Small intestine (tissue), 7 donors: Measurements from ENCODE around the gene DCLK3. TPM values are rescaled to one million over a fixed set of nuclear protein-coding genes. Genes with fewer than 3 reads are reported as not detected.

Source experiments
- DNase-seq, 2 donors: peaks; one replicate each; pipeline versions ENCODE4 v3.0.0 to v3.0.0-alpha.2; 2013
- FAIRE-seq: peaks from 2 replicates; lab custom pipeline; 2012; peaks lifted over from hg19 to GRCh38; lab: Jason Lieb, UNC
- H3K27ac ChIP-seq, 3 donors: one replicate each; pipeline ENCODE4 v1.5.1; 2013; ENCODE audit warnings: low read length in 2 of 3, mild to moderate bottlenecking in 2 of 3, control low read depth in 1 of 3, inconsistent platforms in 1 of 3, low read depth in 1 of 3, moderate library complexity in 1 of 3
- H3K27me3 ChIP-seq, 3 donors: one replicate each; pipeline ENCODE4 v1.6.1; 2013; ENCODE audit warnings: low read length in 3 of 3, inconsistent platforms in 1 of 3; ENCODE audit not compliant: control insufficient read depth in 3 of 3, insufficient read depth in 3 of 3
- H3K36me3 ChIP-seq, 3 donors: one replicate each; pipeline ENCODE4 v1.6.1; 2013; ENCODE audit warnings: low read length in 3 of 3, inconsistent platforms in 1 of 3, low read depth in 1 of 3, mild to moderate bottlenecking in 1 of 3, moderate library complexity in 1 of 3; ENCODE audit not compliant: control insufficient read depth in 3 of 3, insufficient read depth in 2 of 3
- H3K4me1 ChIP-seq, 3 donors: one replicate each; pipeline ENCODE4 v1.6.1; 2013; ENCODE audit warnings: low read length in 2 of 3, inconsistent platforms in 1 of 3, low read depth in 1 of 3, mild to moderate bottlenecking in 1 of 3, moderate library complexity in 1 of 3; ENCODE audit not compliant: control insufficient read depth in 3 of 3, insufficient read depth in 2 of 3
- H3K4me3 ChIP-seq, 3 donors: one replicate each; pipeline ENCODE4 v1.5.1; 2013; ENCODE audit warnings: low read length in 3 of 3, control low read depth in 1 of 3, inconsistent platforms in 1 of 3, low read depth in 1 of 3, mild to moderate bottlenecking in 1 of 3, moderate library complexity in 1 of 3
- H3K9me3 ChIP-seq, 2 donors: one replicate each; pipeline ENCODE4 v1.6.1; 2013; ENCODE audit warnings: low read depth in 1 of 2, low read length in 1 of 2; ENCODE audit not compliant: control insufficient read depth in 2 of 2, insufficient read depth in 1 of 2
- WGBS, 3 donors: extraction: QIAGEN DNeasy Blood & Tissue Kit; methylation state at CpG; one replicate each; pipeline ENCODE4 v1.1.7; 2013; 5-methylcytosine and 5-hydroxymethylcytosine counted together
- polyA plus RNA-seq, 4 donors: library from polyadenylated mRNA; stranded (reverse) in 3 of 4; unstranded in 1 of 4; fragments of 200-250 nt in 3 of 4; fragments of 120-200 nt in 1 of 4; gene quantifications; one replicate each; pipeline versions ENCODE4 v1.2.1 to v1.2.3, GENCODE V29; 2013
- donor health status: healthy with polysubstance abuse.
- donor health status: control.
- donor health status: control.
- donor health status: Bipolar disorder and iron deficiency.
- donor health status: healthy.

The DCLK3 gene
- polyA plus RNA-seq, 4 donors = 0.24 to 0.31 (median 0.27) TPM; not detected in 1

DNA sequence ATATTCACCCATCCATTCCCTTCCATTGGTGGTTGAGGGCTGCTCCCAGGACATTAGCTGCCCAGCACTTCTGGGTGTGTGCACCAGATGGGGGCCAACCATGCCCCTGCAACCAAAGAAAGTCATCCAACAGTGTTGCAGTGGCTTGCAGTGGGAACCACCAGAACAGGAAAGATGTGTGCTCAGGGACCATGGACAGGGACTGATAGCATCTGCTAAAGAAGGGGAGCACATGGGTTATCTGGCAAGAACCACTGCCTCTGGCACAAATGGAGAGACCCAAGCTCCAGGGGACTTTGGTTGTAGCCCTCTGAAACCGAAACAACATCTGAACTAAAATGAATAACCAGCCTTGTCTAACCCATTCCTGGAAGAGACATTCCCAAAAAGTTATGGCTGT is 8.1 kb downstream of the DCLK3 start:
- Histone ChIP-seq H3K4me1 (no peaks in the 10 kb centered on the region), H3K9me3 (no peaks in the 10 kb centered on the region), H3K4me3 (no peak overlapping the region), H3K27ac (no peak overlapping the region), H3K27me3 (peaks cover 0 to 28% (median 0%) of the 10 kb centered on the region in 3 donors), H3K36me3 (no peaks in the 10 kb centered on the region)
- DNase-seq = no peak
- FAIRE-seq = no peak
- 63 to 82% (median 68%) methylated on average over 1 of the region's 1 CpG for WGBS, 3 donors

DNA sequence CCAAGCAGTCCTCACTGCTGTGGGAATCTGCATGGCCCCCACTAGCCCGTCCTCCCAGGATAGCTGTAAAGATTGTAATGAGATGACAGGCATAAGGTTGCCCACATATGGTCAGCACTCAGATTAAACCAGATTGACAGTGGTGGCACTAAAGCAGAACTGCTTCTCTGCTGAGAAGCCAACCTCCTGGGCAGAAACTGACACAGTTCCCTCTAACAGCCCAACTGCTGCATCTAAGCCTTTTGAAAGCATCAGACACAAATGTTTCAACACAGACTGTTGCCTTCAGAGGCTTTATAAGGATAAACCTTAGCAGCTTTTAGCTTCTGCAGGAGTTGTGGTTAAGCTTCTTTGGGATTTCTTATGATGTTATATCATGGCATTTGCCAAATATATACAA is 13.0 kb downstream of the DCLK3 start:
- H3K9me3 ChIP-seq = peaks cover 0 to 3% of the 10 kb centered on the region in 2 donors
- FAIRE-seq = no peak

DNA sequence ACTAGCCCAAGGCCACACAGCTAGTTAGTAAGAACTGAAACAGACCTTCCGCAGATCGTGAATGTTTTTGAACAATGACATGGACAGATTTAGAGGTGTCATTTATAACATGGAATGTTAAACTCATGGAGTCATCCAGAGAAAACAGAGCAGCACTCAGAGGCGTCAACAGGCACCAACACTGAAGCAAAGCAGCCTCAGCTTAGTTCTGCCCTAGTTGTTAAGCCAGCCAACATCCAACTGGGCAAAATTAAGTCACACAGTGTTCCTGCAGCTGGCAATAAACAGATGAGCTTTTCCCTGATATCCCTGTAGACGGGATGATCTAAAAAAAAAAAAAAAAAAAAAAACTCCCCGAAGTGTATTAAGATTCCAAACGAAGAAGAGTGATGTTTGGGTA is 13.6 kb downstream of the DCLK3 start:
- Histone ChIP-seq H3K36me3 (no peaks in the 10 kb centered on the region), H3K27ac (no peak overlapping the region), H3K4me1 (peaks cover 0 to 7% (median 0%) of the 10 kb centered on the region in 3 donors), H3K4me3 (no peak overlapping the region), H3K27me3 (peaks cover 0 to 3% (median 0%) of the 10 kb centered on the region in 3 donors), H3K9me3 (peaks cover 0 to 3% of the 10 kb centered on the region in 2 donors)
- FAIRE-seq = no peak
- DNase-seq = no peak
- 73 to 83% (median 82%) methylated on average over 6 of the region's 6 CpGs for WGBS, 3 donors

More for the DNA sequence above, 13.0 kb downstream of the DCLK3 start:
- WGBS, 3 donors = 50 to 76% (median 58%) methylated on average over 1 of the region's 1 CpG
- no peak for DNase-seq
- peaks cover 0 to 4% (median 0%) of the 10 kb centered on the region in 3 donors for H3K4me1 ChIP-seq
- peaks cover 0 to 9% (median 0%) of the 10 kb centered on the region in 3 donors for H3K27me3 ChIP-seq
- H3K27ac ChIP-seq = no peak overlapping the region
- H3K36me3 ChIP-seq = no peaks in the 10 kb centered on the region
- no peak overlapping the region for H3K4me3 ChIP-seq

DNA sequence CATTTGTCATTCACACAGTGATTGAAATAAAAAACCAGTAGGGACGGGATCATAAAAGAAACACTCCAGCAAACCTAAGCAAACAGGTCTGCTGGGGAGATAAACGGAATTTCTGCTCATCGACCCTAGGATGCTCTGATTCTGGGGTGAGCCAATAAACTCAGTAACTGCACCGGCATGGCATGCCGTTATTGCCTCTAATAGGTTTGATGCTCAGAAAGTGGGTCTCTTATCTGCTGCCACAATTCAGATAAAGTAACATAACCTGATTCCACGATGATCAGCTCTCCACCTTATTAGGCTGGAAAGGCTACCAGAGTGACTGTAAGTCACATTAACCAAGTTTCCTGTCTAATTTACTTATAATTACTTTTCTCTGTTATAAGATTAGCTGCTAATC is 19.6 kb downstream of the DCLK3 start:
- peaks cover 0 to 4% (median 0%) of the 10 kb centered on the region in 3 donors for H3K27me3 ChIP-seq
- WGBS, 3 donors = 73 to 77% (median 76%) methylated on average over 6 of the region's 6 CpGs
- no peaks in the 10 kb centered on the region for H3K36me3 ChIP-seq
- no peak overlapping the region for H3K4me3 ChIP-seq
- FAIRE-seq = no peak
- H3K9me3 ChIP-seq = peaks cover 0 to 3% of the 10 kb centered on the region in 2 donors
- no peak for DNase-seq
- no peak overlapping the region for H3K27ac ChIP-seq
- H3K4me1 ChIP-seq = peaks cover 0 to 9% (median 0%) of the 10 kb centered on the region in 3 donors

DNA sequence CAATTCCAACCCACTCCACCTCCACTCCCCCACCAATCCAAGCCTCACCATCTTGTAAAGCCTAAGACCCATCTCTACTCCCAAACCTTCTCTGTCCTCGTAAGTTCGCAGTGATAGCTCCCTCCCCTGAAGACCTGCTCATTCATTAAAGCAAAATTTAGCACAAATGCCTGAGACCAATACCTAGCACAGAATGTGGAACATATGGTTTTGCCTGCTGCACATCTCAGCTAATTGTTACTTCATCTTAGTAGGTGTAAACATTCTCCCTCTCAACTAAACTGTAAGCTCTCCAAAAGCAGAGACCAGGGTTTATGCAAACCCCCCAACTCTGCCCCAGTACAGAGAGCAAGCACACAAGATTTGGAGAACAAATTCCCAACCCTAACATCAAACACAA is 20.5 kb downstream of the DCLK3 start:
- no peaks in the 10 kb centered on the region for H3K36me3 ChIP-seq
- DNase-seq (no peak), FAIRE-seq (no peak)
- peaks cover 0 to 9% (median 0%) of the 10 kb centered on the region in 3 donors for H3K4me1 ChIP-seq
- 91 to 94% (median 92%) methylated on average over 2 of the region's 2 CpGs for WGBS, 3 donors
- H3K27me3 ChIP-seq = peaks cover 0 to 4% (median 0%) of the 10 kb centered on the region in 3 donors
- no peak overlapping the region for H3K4me3 ChIP-seq
- no peak overlapping the region for H3K27ac ChIP-seq
- peaks cover 0 to 3% of the 10 kb centered on the region in 2 donors for H3K9me3 ChIP-seq

DNA sequence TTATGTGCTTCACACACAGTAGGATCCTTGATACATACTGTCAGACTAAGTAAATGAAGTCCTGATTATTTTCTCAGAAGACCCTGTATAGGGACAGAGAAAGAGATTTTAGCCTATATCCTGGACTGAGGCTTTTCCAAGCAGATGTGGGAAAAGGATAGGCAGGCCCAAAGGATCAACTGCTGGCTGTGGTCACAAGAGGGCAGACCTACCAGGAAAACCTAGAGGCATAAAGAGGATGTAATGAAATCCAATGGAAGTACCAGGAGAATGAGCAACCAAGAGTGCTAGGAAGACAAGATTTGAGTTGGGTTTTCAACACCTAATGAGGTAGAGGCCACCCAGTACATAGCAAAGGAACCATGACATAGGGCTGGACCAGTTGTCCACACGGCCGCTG is 23.1 kb downstream of the DCLK3 start:
- no peaks in the 10 kb centered on the region for H3K9me3 ChIP-seq
- H3K27me3 ChIP-seq = peaks cover 0 to 4% (median 0%) of the 10 kb centered on the region in 3 donors
- FAIRE-seq (no peak), DNase-seq (no peak)
- H3K36me3 ChIP-seq = no peaks in the 10 kb centered on the region
- H3K27ac ChIP-seq = no peak overlapping the region
- 73 to 98% (median 96%) methylated on average over 2 of the region's 2 CpGs for WGBS, 3 donors
- peaks cover 0 to 4% (median 0%) of the 10 kb centered on the region in 3 donors for H3K4me1 ChIP-seq
- no peak overlapping the region for H3K4me3 ChIP-seq

DNA sequence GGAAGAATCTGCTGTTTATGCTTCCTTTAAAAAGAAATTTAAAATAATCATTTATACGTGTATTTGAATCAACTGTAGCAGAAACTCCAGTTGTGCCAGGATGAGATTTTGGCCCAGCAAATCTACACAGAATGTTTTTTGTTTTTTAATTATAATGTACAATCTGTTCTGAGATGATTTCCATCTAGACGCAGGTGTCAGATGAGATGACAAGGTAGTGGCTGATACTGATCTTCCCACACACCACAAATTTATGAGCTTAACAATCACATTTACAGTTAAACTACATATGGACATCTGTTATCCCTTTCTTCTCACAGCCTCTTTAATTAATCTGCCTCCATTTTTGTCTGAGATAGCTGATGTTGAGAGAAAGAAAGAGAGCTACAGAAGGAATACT is 23.6 kb downstream of the DCLK3 start:
- WGBS, 3 donors = 73 to 89% (median 76%) methylated on average over 2 of the region's 2 CpGs
- peaks cover 0 to 2% (median 0%) of the 10 kb centered on the region in 3 donors for H3K4me1 ChIP-seq
- H3K4me3 ChIP-seq = no peak overlapping the region
- H3K36me3 ChIP-seq = no peaks in the 10 kb centered on the region
- H3K27ac ChIP-seq = no peak overlapping the region
- peaks cover 0 to 4% (median 0%) of the 10 kb centered on the region in 3 donors for H3K27me3 ChIP-seq
- DNase-seq = no peak
- H3K9me3 ChIP-seq = no peaks in the 10 kb centered on the region
- FAIRE-seq = no peak

DNA sequence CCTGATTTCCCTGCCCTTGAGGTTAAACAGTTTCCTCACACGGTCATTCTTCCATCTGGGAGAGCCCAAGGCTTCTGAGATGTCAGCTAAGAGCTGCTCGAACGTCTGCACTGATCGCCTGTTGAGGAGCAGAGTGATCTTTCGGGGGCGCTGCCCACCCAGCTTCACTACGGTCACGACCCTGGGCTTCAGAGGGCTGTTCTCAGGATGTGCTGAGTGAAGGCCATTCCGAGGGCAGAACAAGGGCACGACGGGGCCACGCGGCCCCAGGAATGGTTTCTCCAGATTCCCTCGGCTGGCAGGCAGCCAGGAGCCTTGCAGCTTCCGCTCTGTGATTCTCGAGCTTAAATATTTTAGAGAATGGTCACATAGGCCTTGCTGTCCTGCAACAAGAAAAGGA is 25.7 kb downstream of the DCLK3 start:
- Histone ChIP-seq H3K27me3 (peaks cover 0 to 3% (median 0%) of the 10 kb centered on the region in 3 donors), H3K4me3 (no peak overlapping the region), H3K9me3 (no peaks in the 10 kb centered on the region), H3K36me3 (no peaks in the 10 kb centered on the region), H3K4me1 (no peaks in the 10 kb centered on the region), H3K27ac (no peak overlapping the region)
- WGBS, 3 donors = 80 to 91% (median 82%) methylated on average over 16 of the region's 16 CpGs
- DNase-seq = no peak
- FAIRE-seq = no peak

DNA sequence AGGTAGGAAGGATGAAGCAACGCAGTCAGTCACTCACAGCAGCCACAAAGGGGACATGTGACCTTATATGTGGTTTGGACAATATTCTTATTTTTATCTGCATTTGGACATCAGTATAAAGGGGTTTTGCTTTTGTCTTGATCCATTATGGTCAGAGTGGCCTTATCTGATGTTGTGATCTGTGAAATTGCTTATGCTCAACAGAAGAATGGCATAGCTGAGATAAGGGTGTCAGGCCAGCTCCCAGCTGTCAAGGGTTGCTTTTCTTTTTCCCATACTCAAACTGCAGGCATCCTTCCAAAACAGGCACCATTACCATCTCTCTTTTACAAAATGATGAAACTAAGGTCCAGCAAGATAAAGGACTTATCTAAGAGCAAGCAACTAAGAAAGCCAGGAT is 28.1 kb downstream of the DCLK3 start:
- Histone ChIP-seq H3K27ac (no peak overlapping the region), H3K9me3 (no peaks in the 10 kb centered on the region), H3K4me1 (peaks cover 0 to 11% (median 9%) of the 10 kb centered on the region in 3 donors), H3K27me3 (no peaks in the 10 kb centered on the region), H3K36me3 (no peaks in the 10 kb centered on the region), H3K4me3 (no peak overlapping the region)
- no peak for DNase-seq
- 74 to 90% (median 77%) methylated on average over 1 of the region's 1 CpG for WGBS, 3 donors
- FAIRE-seq = no peak
